ENCODE results near the gene SMYD5. TPM values are rescaled to one million over a fixed set of nuclear protein-coding genes. Genes with fewer than 3 reads are reported as not detected.
A peak's percentile ranks its signal among the peaks of the same experiment; 100 is the strongest.

The SMYD5 gene
- total RNA-seq, 1 experiment from 2014 or later: 37.4 TPM

DNA sequence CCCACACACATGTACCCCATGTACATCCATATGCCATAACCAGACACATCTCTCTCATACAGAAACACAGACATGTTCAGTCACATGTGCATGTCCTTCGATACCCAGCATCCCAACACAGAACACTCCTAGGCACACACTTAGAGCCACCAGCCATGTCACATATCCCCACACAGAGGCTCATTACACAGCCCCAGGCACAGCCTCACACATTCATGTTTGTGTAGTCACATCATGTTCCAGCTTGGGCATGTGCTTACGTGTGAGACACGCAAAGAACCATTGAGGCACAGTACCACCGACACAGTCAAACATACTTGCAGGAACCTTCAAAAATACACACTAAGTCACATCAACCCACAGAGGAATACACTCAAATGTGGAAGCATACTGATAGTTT, 53.0 kb downstream of the SMYD5 start:
- TF ChIP-seq, protein P1, sequence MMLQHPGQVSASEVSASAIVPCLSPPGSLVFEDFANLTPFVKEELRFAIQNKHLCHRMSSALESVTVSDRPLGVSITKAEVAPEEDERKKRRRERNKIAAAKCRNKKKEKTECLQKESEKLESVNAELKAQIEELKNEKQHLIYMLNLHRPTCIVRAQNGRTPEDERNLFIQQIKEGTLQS (IDR thresholded peaks at IDR 0.05): no peak
- no peak for TF ChIP-seq TCF7L2 (IDR thresholded peaks at IDR 0.05; ENCODE audit: borderline replicate concordance, extremely low read depth, insufficient read depth, insufficient read length)
- TF ChIP-seq, protein P2, sequence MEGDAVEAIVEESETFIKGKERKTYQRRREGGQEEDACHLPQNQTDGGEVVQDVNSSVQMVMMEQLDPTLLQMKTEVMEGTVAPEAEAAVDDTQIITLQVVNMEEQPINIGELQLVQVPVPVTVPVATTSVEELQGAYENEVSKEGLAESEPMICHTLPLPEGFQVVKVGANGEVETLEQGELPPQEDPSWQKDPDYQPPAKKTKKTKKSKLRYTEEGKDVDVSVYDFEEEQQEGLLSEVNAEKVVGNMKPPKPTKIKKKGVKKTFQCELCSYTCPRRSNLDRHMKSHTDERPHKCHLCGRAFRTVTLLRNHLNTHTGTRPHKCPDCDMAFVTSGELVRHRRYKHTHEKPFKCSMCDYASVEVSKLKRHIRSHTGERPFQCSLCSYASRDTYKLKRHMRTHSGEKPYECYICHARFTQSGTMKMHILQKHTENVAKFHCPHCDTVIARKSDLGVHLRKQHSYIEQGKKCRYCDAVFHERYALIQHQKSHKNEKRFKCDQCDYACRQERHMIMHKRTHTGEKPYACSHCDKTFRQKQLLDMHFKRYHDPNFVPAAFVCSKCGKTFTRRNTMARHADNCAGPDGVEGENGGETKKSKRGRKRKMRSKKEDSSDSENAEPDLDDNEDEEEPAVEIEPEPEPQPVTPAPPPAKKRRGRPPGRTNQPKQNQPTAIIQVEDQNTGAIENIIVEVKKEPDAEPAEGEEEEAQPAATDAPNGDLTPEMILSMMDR (IDR thresholded peaks at IDR 0.05 in 2 of 3, conservative IDR thresholded peaks at IDR 0.05 in 1 of 3; ENCODE audit: borderline replicate concordance in 1 of 3, insufficient read depth in 1 of 3, low read depth in 2 of 3, low read length in 2 of 3): no peak
- no peak for TF ChIP-seq RAD21 (IDR thresholded peaks at IDR 0.05; ENCODE audit: low read depth)
- TF ChIP-seq EZH2 (IDR thresholded peaks at IDR 0.05): no peak
- no peak for TF ChIP-seq SP1 (IDR thresholded peaks at IDR 0.05; ENCODE audit: low read depth)
- TF ChIP-seq, protein P3, sequence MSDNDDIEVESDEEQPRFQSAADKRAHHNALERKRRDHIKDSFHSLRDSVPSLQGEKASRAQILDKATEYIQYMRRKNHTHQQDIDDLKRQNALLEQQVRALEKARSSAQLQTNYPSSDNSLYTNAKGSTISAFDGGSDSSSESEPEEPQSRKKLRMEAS (IDR thresholded peaks at IDR 0.05): no peak
- TF ChIP-seq YY1 (IDR thresholded peaks at IDR 0.05; ENCODE audit: extremely low read depth, insufficient replicate concordance, low read depth, low read length): no peak
- H3K27me3 ChIP-seq (ENCODE audit: insufficient read depth, low read length): no peaks in the 10 kb centered on the region
- H3K4me2 ChIP-seq (ENCODE audit: low read length): peak overlapping the region; percentile 98
- no peaks in the 10 kb centered on the region for H3K9me2 ChIP-seq (ENCODE audit: insufficient read depth)
- H3K27ac ChIP-seq (ENCODE audit: low read depth, low read length): no peak overlapping the region
- H3K9ac ChIP-seq (ENCODE audit: low read length): no peak overlapping the region
- no TSS peak for BruUV-seq (replicated peaks)
- POLR2A ChIA-PET: no interaction called here
- intact Hi-C loops (cut with micrococcal nuclease): no loop called here
- H2AFZ ChIP-seq (ENCODE audit: low read depth, low read length, poor library complexity, severe bottlenecking): no peak overlapping the region
- no peaks in the 10 kb centered on the region for H4K20me1 ChIP-seq (ENCODE audit: insufficient read depth)
- CTCF ChIA-PET: interaction anchor here (2.2 kb wide), 1 partner anchor 93 kb away, joined by 9 read pairs; no protein-coding TSS in a partner anchor
- RAD21 ChIA-PET (ENCODE audit: low non-redundant PET in 1 of 2, low total read pairs in 2 of 2, uncharacterized antibody in 2 of 2, unreplicated experiment in 2 of 2): no interaction called here
- H3K9me3 ChIP-seq (ENCODE audit: control insufficient read depth in 1 of 2, insufficient read depth in 1 of 2, low read depth in 1 of 2, low read length in 2 of 2): no peaks in the 10 kb centered on the region
- no peak overlapping the region for H3K4me3 ChIP-seq (replicated peaks in 1 of 2; ENCODE audit: low read depth in 1 of 2, low read length in 2 of 2)
- H3K79me2 ChIP-seq (ENCODE audit: insufficient read depth, low read length): peaks cover 30% of the 10 kb centered on the region
- H3K36me3 ChIP-seq (ENCODE audit: control insufficient read depth in 1 of 2, insufficient read depth in 2 of 2, low read length in 2 of 2): peaks cover 10 to 18% of the 10 kb centered on the region in 2 experiments; a peak in 3 of 4 replicates
- H3K4me1 ChIP-seq (ENCODE audit: control insufficient read depth in 1 of 2, insufficient read depth in 2 of 2, low read length in 2 of 2): peaks cover 8 to 33% of the 10 kb centered on the region in 2 experiments
- ATAC-seq (no peak), DNase-seq (ENCODE audit: low read depth, low spot score) (no peak)
